HepG2 (cell line): ENCODE measurements around the gene TBX19. TPM values are rescaled to one million over a fixed set of nuclear protein-coding genes. Genes with fewer than 3 reads are reported as not detected.

Source experiments
- AFF4 ChIP-seq: sonication (generic); formaldehyde crosslinking; IDR thresholded peaks from 2 replicates; pipeline ENCODE4 v1.4.0; 2020; ENCODE audit warnings: missing genetic modification reagents
- ARNTL ChIP-seq: sonication (generic); formaldehyde crosslinking; IDR thresholded peaks from 2 replicates; pipeline ENCODE4 v1.4.0; 2020; ENCODE audit warnings: mild to moderate bottlenecking, missing genetic modification reagents
- FOSL2 ChIP-seq: sonication (generic); formaldehyde crosslinking; IDR thresholded peaks from 2 replicates; pipeline ENCODE4 v1.4.0; 2020; ENCODE audit warnings: missing genetic modification reagents
- HDAC1 ChIP-seq: sonication (generic); formaldehyde crosslinking; IDR thresholded peaks from 2 replicates; pipeline ENCODE4 v1.5.1; 2020; ENCODE audit warnings: mild to moderate bottlenecking, missing genetic modification reagents
- ZNF280B ChIP-seq: sonication (generic); formaldehyde crosslinking; IDR thresholded peaks from 2 replicates; pipeline ENCODE4 v1.5.0; 2020; ENCODE audit warnings: missing genetic modification reagents, mild to moderate bottlenecking, borderline replicate concordance
- ZNF687 ChIP-seq: sonication (generic); formaldehyde crosslinking; IDR thresholded peaks from 2 replicates; pipeline ENCODE4 v1.5.1; 2020; ENCODE audit warnings: mild to moderate bottlenecking, missing genetic modification reagents, moderate library complexity
- ZNF761 ChIP-seq: sonication (generic); formaldehyde crosslinking; conservative IDR thresholded peaks from 2 replicates; pipeline ENCODE4 v1.4.0; 2020; ENCODE audit warnings: mild to moderate bottlenecking, missing genetic modification reagents
- polyA plus RNA-seq, 8 experiments: library from polyadenylated mRNA; depleted of rRNA in 3 of 8; stranded (reverse) in 7 of 8; unstranded in 1 of 8; fragments of >200 nt; fragmentation: Illumina TruSeq in 4 of 8; extraction: Trizol in 4 of 8; gene quantifications; 2 replicates each; pipeline versions ENCODE4 v1.2.1 to v1.2.3, GENCODE V29; 2011 to 2016; ENCODE audit warnings: low read depth in 4 of 8, missing spikeins in 1 of 8, mixed read lengths in 1 of 8; ENCODE audit not compliant: insufficient read depth in 1 of 8
- total RNA-seq, 5 experiments: library from RNA; depleted of rRNA; stranded (reverse); fragments of >200 nt; fragmentation: Illumina TruSeq; extraction: Trizol; gene quantifications; 2 replicates each; pipeline ENCODE4 v1.2.3, GENCODE V29; 2016; ENCODE audit warnings: low read depth in 1 of 5
- TF ChIP-seq, protein P1 (sequence below): sonication (generic); formaldehyde crosslinking; IDR thresholded peaks from 2 replicates; pipeline ENCODE4 v1.4.0; 2020; ENCODE audit warnings: missing genetic modification reagents
- TF ChIP-seq, protein P2 (sequence below): sonication (generic); formaldehyde crosslinking; IDR thresholded peaks from 2 replicates; pipeline ENCODE4 v1.9.0; 2021; ENCODE audit warnings: mild to moderate bottlenecking, missing genetic modification reagents

Gene TBX19
- total and polyA plus RNA-seq, 2 of the 13 experiments (the other 11 are each of a cell fraction or from before 2014, with no cell fraction given): 0.31 to 1.4 TPM

- TF ChIP-seq ZNF280B (CRISPR knock-in tag) (0 out of 2 replicates have a peak, but pooled peaks have one; percentile 39), HDAC1 (CRISPR knock-in tag) (0 out of 2 replicates have a peak, but pooled peaks have one; percentile 27), AFF4 (CRISPR knock-in tag) (no peak), ZNF761 (CRISPR knock-in tag) (no peak), ARNTL (no peak), ZNF687 (CRISPR knock-in tag) (peak; percentile 20; the same call in 1 of the 2 replicates), FOSL2 (CRISPR knock-in tag) (peak; percentile 66)
- TF ChIP-seq, protein P1, sequence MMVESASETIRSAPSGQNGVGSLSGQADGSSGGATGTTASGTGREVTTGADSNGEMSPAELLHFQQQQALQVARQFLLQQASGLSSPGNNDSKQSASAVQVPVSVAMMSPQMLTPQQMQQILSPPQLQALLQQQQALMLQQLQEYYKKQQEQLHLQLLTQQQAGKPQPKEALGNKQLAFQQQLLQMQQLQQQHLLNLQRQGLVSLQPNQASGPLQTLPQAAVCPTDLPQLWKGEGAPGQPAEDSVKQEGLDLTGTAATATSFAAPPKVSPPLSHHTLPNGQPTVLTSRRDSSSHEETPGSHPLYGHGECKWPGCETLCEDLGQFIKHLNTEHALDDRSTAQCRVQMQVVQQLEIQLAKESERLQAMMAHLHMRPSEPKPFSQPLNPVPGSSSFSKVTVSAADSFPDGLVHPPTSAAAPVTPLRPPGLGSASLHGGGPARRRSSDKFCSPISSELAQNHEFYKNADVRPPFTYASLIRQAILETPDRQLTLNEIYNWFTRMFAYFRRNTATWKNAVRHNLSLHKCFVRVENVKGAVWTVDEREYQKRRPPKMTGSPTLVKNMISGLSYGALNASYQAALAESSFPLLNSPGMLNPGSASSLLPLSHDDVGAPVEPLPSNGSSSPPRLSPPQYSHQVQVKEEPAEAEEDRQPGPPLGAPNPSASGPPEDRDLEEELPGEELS (CRISPR knock-in tag): no peak
- TF ChIP-seq, protein P2, sequence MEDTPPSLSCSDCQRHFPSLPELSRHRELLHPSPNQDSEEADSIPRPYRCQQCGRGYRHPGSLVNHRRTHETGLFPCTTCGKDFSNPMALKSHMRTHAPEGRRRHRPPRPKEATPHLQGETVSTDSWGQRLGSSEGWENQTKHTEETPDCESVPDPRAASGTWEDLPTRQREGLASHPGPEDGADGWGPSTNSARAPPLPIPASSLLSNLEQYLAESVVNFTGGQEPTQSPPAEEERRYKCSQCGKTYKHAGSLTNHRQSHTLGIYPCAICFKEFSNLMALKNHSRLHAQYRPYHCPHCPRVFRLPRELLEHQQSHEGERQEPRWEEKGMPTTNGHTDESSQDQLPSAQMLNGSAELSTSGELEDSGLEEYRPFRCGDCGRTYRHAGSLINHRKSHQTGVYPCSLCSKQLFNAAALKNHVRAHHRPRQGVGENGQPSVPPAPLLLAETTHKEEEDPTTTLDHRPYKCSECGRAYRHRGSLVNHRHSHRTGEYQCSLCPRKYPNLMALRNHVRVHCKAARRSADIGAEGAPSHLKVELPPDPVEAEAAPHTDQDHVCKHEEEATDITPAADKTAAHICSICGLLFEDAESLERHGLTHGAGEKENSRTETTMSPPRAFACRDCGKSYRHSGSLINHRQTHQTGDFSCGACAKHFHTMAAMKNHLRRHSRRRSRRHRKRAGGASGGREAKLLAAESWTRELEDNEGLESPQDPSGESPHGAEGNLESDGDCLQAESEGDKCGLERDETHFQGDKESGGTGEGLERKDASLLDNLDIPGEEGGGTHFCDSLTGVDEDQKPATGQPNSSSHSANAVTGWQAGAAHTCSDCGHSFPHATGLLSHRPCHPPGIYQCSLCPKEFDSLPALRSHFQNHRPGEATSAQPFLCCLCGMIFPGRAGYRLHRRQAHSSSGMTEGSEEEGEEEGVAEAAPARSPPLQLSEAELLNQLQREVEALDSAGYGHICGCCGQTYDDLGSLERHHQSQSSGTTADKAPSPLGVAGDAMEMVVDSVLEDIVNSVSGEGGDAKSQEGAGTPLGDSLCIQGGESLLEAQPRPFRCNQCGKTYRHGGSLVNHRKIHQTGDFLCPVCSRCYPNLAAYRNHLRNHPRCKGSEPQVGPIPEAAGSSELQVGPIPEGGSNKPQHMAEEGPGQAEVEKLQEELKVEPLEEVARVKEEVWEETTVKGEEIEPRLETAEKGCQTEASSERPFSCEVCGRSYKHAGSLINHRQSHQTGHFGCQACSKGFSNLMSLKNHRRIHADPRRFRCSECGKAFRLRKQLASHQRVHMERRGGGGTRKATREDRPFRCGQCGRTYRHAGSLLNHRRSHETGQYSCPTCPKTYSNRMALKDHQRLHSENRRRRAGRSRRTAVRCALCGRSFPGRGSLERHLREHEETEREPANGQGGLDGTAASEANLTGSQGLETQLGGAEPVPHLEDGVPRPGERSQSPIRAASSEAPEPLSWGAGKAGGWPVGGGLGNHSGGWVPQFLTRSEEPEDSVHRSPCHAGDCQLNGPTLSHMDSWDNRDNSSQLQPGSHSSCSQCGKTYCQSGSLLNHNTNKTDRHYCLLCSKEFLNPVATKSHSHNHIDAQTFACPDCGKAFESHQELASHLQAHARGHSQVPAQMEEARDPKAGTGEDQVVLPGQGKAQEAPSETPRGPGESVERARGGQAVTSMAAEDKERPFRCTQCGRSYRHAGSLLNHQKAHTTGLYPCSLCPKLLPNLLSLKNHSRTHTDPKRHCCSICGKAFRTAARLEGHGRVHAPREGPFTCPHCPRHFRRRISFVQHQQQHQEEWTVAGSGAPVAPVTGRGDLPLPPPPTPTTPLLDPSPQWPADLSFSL (CRISPR knock-in tag): no peak
Measured at GRCh38 chr1:168342572-168343280, 62.0 kb downstream of the TBX19 start (continued).
